Measurements from ENCODE around the gene JAK2.

DNA sequence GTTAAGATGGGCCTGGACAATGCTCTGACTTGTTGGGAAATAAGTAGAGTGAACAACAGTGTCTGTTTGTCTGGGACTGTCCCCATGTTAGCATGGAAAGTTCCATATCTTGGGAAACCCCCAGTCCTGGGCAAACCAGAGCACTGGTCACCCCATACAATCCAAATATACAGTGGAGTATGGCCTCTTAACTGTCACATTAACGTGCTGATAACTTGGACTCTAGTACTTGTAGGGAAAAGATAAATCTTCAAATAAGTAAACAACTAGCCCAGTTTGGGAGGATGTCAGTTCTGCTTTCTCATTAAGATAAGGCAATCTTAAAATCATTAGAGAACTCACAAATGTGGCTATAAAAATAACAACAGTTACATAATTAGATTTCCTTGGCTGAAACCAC, 47.6 kb upstream of the JAK2 start:
- TF ChIP-seq EZH2 (IDR thresholded peaks at IDR 0.05; ENCODE audit: borderline replicate concordance, low read depth, low read length, severe bottlenecking) = no peak
- TF ChIP-seq, protein P1, sequence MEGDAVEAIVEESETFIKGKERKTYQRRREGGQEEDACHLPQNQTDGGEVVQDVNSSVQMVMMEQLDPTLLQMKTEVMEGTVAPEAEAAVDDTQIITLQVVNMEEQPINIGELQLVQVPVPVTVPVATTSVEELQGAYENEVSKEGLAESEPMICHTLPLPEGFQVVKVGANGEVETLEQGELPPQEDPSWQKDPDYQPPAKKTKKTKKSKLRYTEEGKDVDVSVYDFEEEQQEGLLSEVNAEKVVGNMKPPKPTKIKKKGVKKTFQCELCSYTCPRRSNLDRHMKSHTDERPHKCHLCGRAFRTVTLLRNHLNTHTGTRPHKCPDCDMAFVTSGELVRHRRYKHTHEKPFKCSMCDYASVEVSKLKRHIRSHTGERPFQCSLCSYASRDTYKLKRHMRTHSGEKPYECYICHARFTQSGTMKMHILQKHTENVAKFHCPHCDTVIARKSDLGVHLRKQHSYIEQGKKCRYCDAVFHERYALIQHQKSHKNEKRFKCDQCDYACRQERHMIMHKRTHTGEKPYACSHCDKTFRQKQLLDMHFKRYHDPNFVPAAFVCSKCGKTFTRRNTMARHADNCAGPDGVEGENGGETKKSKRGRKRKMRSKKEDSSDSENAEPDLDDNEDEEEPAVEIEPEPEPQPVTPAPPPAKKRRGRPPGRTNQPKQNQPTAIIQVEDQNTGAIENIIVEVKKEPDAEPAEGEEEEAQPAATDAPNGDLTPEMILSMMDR (IDR thresholded peaks at IDR 0.05; ENCODE audit: extremely low read depth in 1 of 2, insufficient read depth in 1 of 2, low read depth in 1 of 2, low read length in 2 of 2) = no peak
